Peyer's patch (tissue), 4 donors: ENCODE data around the gene CDYL.

Experiments
- CTCF ChIP-seq, 6 experiments: fragments of 450-650 bp in 4 of 6; fragments of 200-600 bp in 2 of 6; sonication (generic) in 1 of 6; IDR thresholded peaks; one replicate each; pipeline ENCODE4 v1.5.1; 2017 to 2019; ENCODE audit warnings: antibody characterized with exemption in 6 of 6, mild to moderate bottlenecking in 3 of 6, moderate library complexity in 1 of 6
- POLR2A ChIP-seq, 2 donors: fragments of 450-650 bp; IDR thresholded peaks; one replicate each; pipeline ENCODE4 v1.5.1; 2017; ENCODE audit warnings: antibody characterized with exemption in 2 of 2, mild to moderate bottlenecking in 2 of 2, moderate library complexity in 2 of 2

DNA sequence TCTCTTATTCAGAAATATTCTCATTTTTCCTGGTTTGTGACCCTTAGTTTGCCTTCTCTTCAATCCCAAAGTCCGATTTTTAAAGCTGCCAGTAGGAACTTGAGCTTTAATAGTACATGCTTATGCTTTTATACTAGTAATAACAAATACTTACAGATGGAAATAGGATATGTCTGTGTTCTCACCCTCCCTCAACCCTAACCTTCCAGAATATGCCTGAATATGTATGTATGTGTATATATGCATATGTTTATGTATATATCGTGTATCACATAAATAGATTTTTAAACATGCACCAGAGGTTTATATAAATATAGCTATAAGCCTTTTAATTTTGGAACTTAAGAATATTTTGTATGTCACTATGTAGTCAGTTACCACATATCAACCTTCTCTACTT is 38.8 kb downstream of the CDYL start:
- no peak for TF ChIP-seq CTCF (IDR thresholded peaks at IDR 0.05)
- TF ChIP-seq POLR2A (IDR thresholded peaks at IDR 0.05) = no peak
